GM12878 (cell line): Measurements from ENCODE around the gene RAPGEF3. TPM values are rescaled to one million over a fixed set of nuclear protein-coding genes. Genes with fewer than 3 reads are reported as not detected.

Experiments
- ATAC-seq: fragments of 200-7000 bp; cut with Tn5 transposase; 3 replicates; pipeline ENCODE4 v1.9.1; 2020; ENCODE audit warnings: mild to moderate bottlenecking, moderate library complexity
- BruUV-seq: library from RNA; stranded (reverse); fragments of 400-500 nt; replicated peaks from 2 replicates; lab custom pipeline; 2021; lab: Mats Ljungman, UMichigan
- CTCF ChIA-PET: fragments of 300-600 bp; sonication (Branson Sonifier 250); formaldehyde crosslinking; extraction: SDS; loops from one replicate; lab custom pipeline; 2021; ENCODE audit warnings: inconsistent platforms; lab: Yijun Ruan, JAX
- POLR2A ChIA-PET: fragments of 350-600 bp; formaldehyde crosslinking; extraction: SDS; loops from one replicate; lab custom pipeline; 2021; ENCODE audit warnings: inconsistent platforms; lab: Charles Lee
- RAD21 ChIA-PET: fragments of 300-600 bp; sonication (Branson Sonifier 250); formaldehyde crosslinking; loops from one replicate; lab custom pipeline; 2023; ENCODE audit warnings: antibody characterized with exemption; ENCODE audit not compliant: unreplicated experiment; lab: Charles Lee
- SMC1A ChIA-PET: fragments of 300-600 bp; sonication (Branson Sonifier 250); formaldehyde crosslinking; loops from one replicate; lab custom pipeline; 2023; ENCODE audit not compliant: unreplicated experiment, uncharacterized antibody; lab: Charles Lee
- DNase-seq: peaks from one replicate; pipeline ENCODE4 v3.0.0-alpha.2; 2011; ENCODE audit warnings: low read depth, low spot score
- FAIRE-seq: peaks from 3 replicates; lab custom pipeline; 2011; peaks lifted over from hg19 to GRCh38; lab: Jason Lieb, UNC
- H2AFZ ChIP-seq: 2 replicates; pipeline ENCODE4 v1.6.0; 2011; ENCODE audit warnings: low read depth, low read length, control low read depth; ENCODE audit not compliant: control insufficient read depth
- H3K27ac ChIP-seq: 2 replicates; pipeline ENCODE4 v1.5.1; 2011; ENCODE audit warnings: control low read depth; ENCODE audit not compliant: control insufficient read depth, insufficient read depth
- H3K27me3 ChIP-seq, 2 experiments: replicated peaks in 1 of 2; 2 replicates each; pipeline versions ENCODE4 v1.6.0 to v1.6.1; 2011; ENCODE audit warnings: low read length in 1 of 2; ENCODE audit not compliant: control insufficient read depth in 2 of 2, insufficient read depth in 2 of 2
- H3K36me3 ChIP-seq, 2 experiments: 2 replicates each; pipeline ENCODE4 v1.5.1; 2011; ENCODE audit warnings: low read length in 1 of 2; ENCODE audit not compliant: control insufficient read depth in 2 of 2, insufficient read depth in 2 of 2
- H3K4me1 ChIP-seq: 2 replicates; pipeline ENCODE4 v1.6.1; 2011; ENCODE audit warnings: mild to moderate bottlenecking, low read length, moderate library complexity, mixed read lengths; ENCODE audit not compliant: control insufficient read depth, insufficient read depth
- H3K4me2 ChIP-seq: 2 replicates; pipeline ENCODE4 v1.6.0; 2011; ENCODE audit warnings: control low read depth; ENCODE audit not compliant: control insufficient read depth, insufficient read depth
- H3K4me3 ChIP-seq: fragments of 200-600 bp; sonication (generic); 2 replicates; pipeline ENCODE4 v1.5.1; 2016
- H3K79me2 ChIP-seq: 2 replicates; pipeline ENCODE4 v1.6.0; 2011; ENCODE audit warnings: low read length; ENCODE audit not compliant: control insufficient read depth, insufficient read depth
- H3K9ac ChIP-seq: 2 replicates; pipeline ENCODE4 v1.8.0; 2011; ENCODE audit warnings: low read length, control low read depth, mixed read lengths; ENCODE audit not compliant: control insufficient read depth, insufficient read depth
- H3K9me3 ChIP-seq: replicated peaks from 3 replicates; pipeline ENCODE4 v1.5.1; 2011; ENCODE audit warnings: mild to moderate bottlenecking, low read length; ENCODE audit not compliant: control insufficient read depth, insufficient read depth
- H4K20me1 ChIP-seq: 2 replicates; pipeline ENCODE4 v1.6.0; 2011; ENCODE audit not compliant: control insufficient read depth, insufficient read depth
- ATF7 ChIP-seq: fragments of 450-650 bp; IDR thresholded peaks from 2 replicates; pipeline ENCODE4 v1.6.1; 2016; ENCODE audit warnings: low read depth, mild to moderate bottlenecking
- BACH1 ChIP-seq: fragments of 450-650 bp; IDR thresholded peaks from 2 replicates; pipeline ENCODE4 v1.6.1; 2017; ENCODE audit warnings: mild to moderate bottlenecking, borderline replicate concordance
- BHLHE40 ChIP-seq, 2 experiments: fragments of 450-650 bp in 1 of 2; IDR thresholded peaks; 2 replicates each; pipeline ENCODE4 v1.6.1; 2011 to 2017; ENCODE audit warnings: low read depth in 2 of 2, borderline replicate concordance in 1 of 2, improper control_type of control experiment in 1 of 2, low read length in 1 of 2, mild to moderate bottlenecking in 1 of 2
- BMI1 ChIP-seq: fragments of 450-650 bp; IDR thresholded peaks from 2 replicates; pipeline ENCODE4 v1.6.1; 2016; ENCODE audit warnings: mild to moderate bottlenecking, moderate library complexity, borderline replicate concordance
- CREB1 ChIP-seq: IDR thresholded peaks from 2 replicates; pipeline ENCODE4 v1.6.1; 2012; ENCODE audit warnings: low read depth, mild to moderate bottlenecking, inconsistent platforms
- FOS ChIP-seq: IDR thresholded peaks from 3 replicates; pipeline ENCODE4 v1.6.1; 2011; ENCODE audit warnings: borderline replicate concordance; ENCODE audit not compliant: insufficient read length; ENCODE audit errors: extremely low read depth
- NR2C1 ChIP-seq: fragments of 450-650 bp; IDR thresholded peaks from 2 replicates; pipeline ENCODE4 v1.6.1; 2017; ENCODE audit warnings: antibody characterized with exemption, mild to moderate bottlenecking, moderate library complexity
- RAD21 ChIP-seq: IDR thresholded peaks from 2 replicates; pipeline ENCODE4 v1.6.1; 2011; ENCODE audit warnings: mild to moderate bottlenecking, low read depth, low read length, moderate library complexity; ENCODE audit not compliant: insufficient read depth
- ZNF217 ChIP-seq: fragments of 450-650 bp; IDR thresholded peaks from 2 replicates; pipeline ENCODE4 v1.6.1; 2017; ENCODE audit warnings: antibody characterized with exemption, mild to moderate bottlenecking
- ZNF24 ChIP-seq: fragments of 450-650 bp; IDR thresholded peaks from 2 replicates; pipeline ENCODE4 v1.6.1; 2017; ENCODE audit warnings: antibody characterized with exemption, mild to moderate bottlenecking
- ZNF384 ChIP-seq: IDR thresholded peaks from 2 replicates; pipeline ENCODE4 v1.6.1; 2012; ENCODE audit warnings: low read depth, mild to moderate bottlenecking, low read length, improper control_type of control experiment, borderline replicate concordance
- ZZZ3 ChIP-seq: IDR thresholded peaks from 2 replicates; pipeline ENCODE4 v1.6.1; 2011; ENCODE audit warnings: low read depth; ENCODE audit not compliant: control insufficient read depth, insufficient read length
- WGBS: methylation state at CpG from one replicate; pipeline ENCODE4 v1.1.6; 2016; ENCODE audit warnings: low lambda C conversion rate; ENCODE audit not compliant: insufficient replicate concordance, insufficient coverage; ENCODE audit errors: missing lambda C conversion rate; 5-methylcytosine and 5-hydroxymethylcytosine counted together
- in situ Hi-C: fragments of 300-500 bp; cut with MboI; formaldehyde crosslinking; loops from 9 replicates; pipeline ENCODE4 v1.14.3; 2018; ENCODE audit warnings: mixed read lengths
- intact Hi-C: fragments of 100-400 bp; cut with micrococcal nuclease; formaldehyde crosslinking; loops from one replicate; pipeline ENCODE4 v1.14.2; 2022; ENCODE audit not compliant: unreplicated experiment
- polyA plus RNA-seq, 11 experiments: library from polyadenylated mRNA; depleted of rRNA in 4 of 11; unstranded in 6 of 11; stranded (reverse) in 5 of 11; fragments of >200 nt; fragmentation: Nextera tagmentation in 4 of 11; fragmentation: Illumina TruSeq in 1 of 11; extraction: Ambion mirVana in 4 of 11; extraction: Trizol in 1 of 11; gene quantifications; 1 replicate in 1 of 11; 2 replicates in 10 of 11; pipeline versions ENCODE4 v1.2.1 to v1.2.3, GENCODE V29; 2011 to 2016; ENCODE audit warnings: inconsistent platforms in 2 of 11, missing spikeins in 2 of 11, low read depth in 1 of 11
- total RNA-seq, 4 experiments: library from RNA; depleted of rRNA in 3 of 4; stranded (reverse); fragments of >200 nt in 3 of 4; fragmentation: Illumina TruSeq in 1 of 4; extraction: Trizol in 1 of 4; gene quantifications; 2 replicates each; pipeline versions ENCODE4 v1.2.1 to v1.2.3, GENCODE V29; 2013 to 2021
- TF ChIP-seq, protein P1 (sequence below): fragments of 450-650 bp; IDR thresholded peaks from 2 replicates; pipeline ENCODE4 v1.6.1; 2016; ENCODE audit warnings: mild to moderate bottlenecking

Gene RAPGEF3
- total and polyA plus RNA-seq, 10 of the 15 experiments (the other 5 are each of a cell fraction or from before 2014, with no cell fraction given) = 0.02 to 0.92 (median 0.31) TPM; not detected in 2

DNA sequence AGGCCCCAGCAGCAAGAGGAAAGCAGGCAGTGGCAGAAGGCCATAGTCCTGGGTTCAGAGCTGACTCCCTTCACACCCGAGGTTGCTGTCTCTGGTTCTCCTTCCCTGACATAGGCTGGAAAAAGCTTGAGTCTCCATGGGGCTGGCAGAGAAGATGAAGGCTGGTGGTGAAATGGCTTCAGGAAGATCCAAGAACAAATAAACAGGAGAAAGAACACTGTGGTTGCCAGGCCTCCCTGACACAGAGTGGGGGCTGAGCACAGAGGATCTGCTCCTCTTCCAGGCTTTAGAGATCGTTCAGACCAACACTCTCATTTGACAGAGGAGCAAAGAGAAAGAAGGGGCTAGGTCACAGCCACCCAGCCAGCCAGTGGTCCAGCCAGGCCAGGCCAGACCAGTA lies 46.7 kb upstream of the RAPGEF3 start:
- 61% methylated on average over 2 of the region's 2 CpGs for WGBS
- Histone ChIP-seq H3K27ac (no peak overlapping the region), H3K27me3 (no peaks in the 10 kb centered on the region; a peak in 1 of 4 replicates), H2AFZ (no peak overlapping the region), H3K4me2 (no peak overlapping the region), H3K9me3 (no peaks in the 10 kb centered on the region), H3K4me1 (peaks cover 45% of the 10 kb centered on the region), H3K36me3 (no peaks in the 10 kb centered on the region; a peak in 1 of 4 replicates), H3K79me2 (peaks cover 6% of the 10 kb centered on the region), H4K20me1 (no peaks in the 10 kb centered on the region), H3K4me3 (no peak overlapping the region), H3K9ac (no peak overlapping the region)
- CTCF ChIA-PET = interaction anchor here (2.0 kb wide), 1 partner anchor 32 kb away, joined by 9 read pairs; no protein-coding TSS in a partner anchor
- intact Hi-C loops (no loop called here), in situ Hi-C loops (no loop called here)
- ATAC-seq = no peak
- RAD21 ChIA-PET = interaction anchor here (1.2 kb wide), 1 partner anchor 26 kb away, joined by 4 read pairs; no protein-coding TSS in a partner anchor
- SMC1A ChIA-PET = interaction anchor here (3.1 kb wide), 2 partner anchors 7 to 33 kb away, joined by 13 to 14 read pairs; no protein-coding TSS in a partner anchor
- FAIRE-seq = no peak
- BruUV-seq = no TSS peak
- POLR2A ChIA-PET = no interaction called here
- no peak for DNase-seq
- TF ChIP-seq BACH1 (no peak), BMI1 (no peak), ATF7 (no peak), CREB1 (no peak), NR2C1 (no peak), BHLHE40 (IDR thresholded peaks at IDR 0.05; ENCODE audit: borderline replicate concordance in 1 of 2, low read depth in 2 of 2, low read length in 1 of 2) (no peak), ZNF24 (no peak), ZZZ3 (no peak), FOS (no peak), RAD21 (no peak), ZNF217 (no peak), ZNF384 (no peak)
- TF ChIP-seq, protein P1, sequence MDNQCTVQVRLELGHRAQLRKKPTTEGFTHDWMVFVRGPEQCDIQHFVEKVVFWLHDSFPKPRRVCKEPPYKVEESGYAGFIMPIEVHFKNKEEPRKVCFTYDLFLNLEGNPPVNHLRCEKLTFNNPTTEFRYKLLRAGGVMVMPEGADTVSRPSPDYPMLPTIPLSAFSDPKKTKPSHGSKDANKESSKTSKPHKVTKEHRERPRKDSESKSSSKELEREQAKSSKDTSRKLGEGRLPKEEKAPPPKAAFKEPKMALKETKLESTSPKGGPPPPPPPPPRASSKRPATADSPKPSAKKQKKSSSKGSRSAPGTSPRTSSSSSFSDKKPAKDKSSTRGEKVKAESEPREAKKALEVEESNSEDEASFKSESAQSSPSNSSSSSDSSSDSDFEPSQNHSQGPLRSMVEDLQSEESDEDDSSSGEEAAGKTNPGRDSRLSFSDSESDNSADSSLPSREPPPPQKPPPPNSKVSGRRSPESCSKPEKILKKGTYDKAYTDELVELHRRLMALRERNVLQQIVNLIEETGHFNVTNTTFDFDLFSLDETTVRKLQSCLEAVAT = no peak
